Activated CD4-positive, alpha-beta T cell treated with anti-CD3 and anti-CD28 coated beads, Interleukin-10, Interleukin-2, amounts not matched to agents 100 ng/mL and 50 ng/mL, durations not matched to agents 16 hours and 8 hours (primary cell): ENCODE measurements around the gene PPTC7.
"Not testable (repeated sequence)": the region's sequence is repeated elsewhere in the genome, so short reads cannot be mapped to it uniquely, and the experiment has no call there.

ENCODE experiments used
- DNase-seq: peaks from one replicate; pipeline ENCODE4 v3.0.0-alpha.2; 2020

PPTC7 gene

GRCh38 chr12:110531741-110532333 is 51.3 kb downstream of the PPTC7 start:
- peak; percentile 45 for DNase-seq

GRCh38 chr12:110530511-110530910 is 52.6 kb downstream of the PPTC7 start:
- DNase-seq = no peak

GRCh38 chr12:110528277-110528839 is 54.8 kb downstream of the PPTC7 start:
- no peak for DNase-seq

GRCh38 chr12:110520876-110521712 is 62.0 kb downstream of the PPTC7 start:
- DNase-seq = peak; percentile 55

- not testable (repeated sequence) for DNase-seq
Observed at GRCh38 chr12:110518014-110518413, 65.1 kb downstream of the PPTC7 start.

GRCh38 chr12:110516995-110517394 is 66.1 kb downstream of the PPTC7 start:
- DNase-seq = no peak

GRCh38 chr12:110514363-110514762 is 68.8 kb downstream of the PPTC7 start:
- DNase-seq = no peak

- no peak for DNase-seq
Observed at GRCh38 chr12:110513842-110514241, 69.3 kb downstream of the PPTC7 start.

- no peak for DNase-seq
Observed at GRCh38 chr12:110508071-110508586, 75.0 kb downstream of the PPTC7 start.

GRCh38 chr12:110505332-110505731 is 77.8 kb downstream of the PPTC7 start:
- no peak for DNase-seq

GRCh38 chr12:110503432-110503831 is 79.7 kb downstream of the PPTC7 start:
- DNase-seq = no peak

- DNase-seq = peak; percentile 99
Observed at GRCh38 chr12:110501752-110502738, 81.1 kb downstream of the PPTC7 start, which contains the start of the genes RAD9B and VPS29. Gene RAD9B (plus strand): TSS chr12:110502331. CDS start chr12:110502338, 7 bp downstream. Gene VPS29 (minus strand): TSS chr12:110502111. CDS start chr12:110502051, 60 bp downstream.

GRCh38 chr12:110501399-110501751 is 81.7 kb downstream of the PPTC7 start:
- peak; percentile 53 for DNase-seq

- DNase-seq = no peak
Observed at GRCh38 chr12:110498984-110499706, 84.0 kb downstream of the PPTC7 start.
